HT1080 (cell line): ENCODE measurements around the gene ENC1. TPM values are rescaled to one million over a fixed set of nuclear protein-coding genes. Genes with fewer than 3 reads are reported as not detected.

Source experiments
- total RNA-seq: library from RNA; depleted of rRNA; stranded (reverse); fragments of >200 nt; shearing (Covaris generic); gene quantifications from 2 replicates; pipeline ENCODE4 v1.2.3, GENCODE V29; 2014; rRNA removed

Gene ENC1
- total RNA-seq, 1 experiment from 2014 or later = 72.0 TPM

Other genes with a start within 250 kb of the ENC1 start
- 180 and 185 TPM in 2 replicates for gene HEXB, start 44.5 kb upstream of the ENC1 start, total RNA-seq
- 38.8 and 44.5 TPM in 2 replicates for gene GFM2, start 126.4 kb upstream of the ENC1 start, total RNA-seq
- gene NSA2, start 126.5 kb upstream of the ENC1 start, total RNA-seq = 95.9 and 96.6 TPM in 2 replicates
- 3.8 and 6.6 TPM in 2 replicates for gene FAM169A, start 225.7 kb upstream of the ENC1 start, total RNA-seq